PC-9 (cell line): Measurements from ENCODE around the gene TLR8.
"Not testable (repeated sequence)": the region's sequence is repeated elsewhere in the genome, so short reads cannot be mapped to it uniquely, and the experiment has no call there.

ENCODE experiments used
- CTCF ChIP-seq: fragments of 200-600 bp; sonication (generic); conservative IDR thresholded peaks from 2 replicates; pipeline ENCODE4 v1.6.1; 2017; ENCODE audit warnings: mixed run types, antibody characterized with exemption, mild to moderate bottlenecking, moderate library complexity
- EZH2 ChIP-seq: fragments of 200-600 bp; sonication (generic); IDR thresholded peaks from 2 replicates; pipeline ENCODE4 v1.8.0; 2017; ENCODE audit warnings: antibody characterized with exemption, low read depth

GRCh38 chrX:12940471-12940870, 34.1 kb downstream of the TLR8 start:
- TF ChIP-seq CTCF, EZH2: not testable (repeated sequence)
